Prostate gland (tissue), 2 donors: ENCODE measurements around the gene STX16.

ENCODE experiments used
- POLR2A ChIP-seq: fragments of 450-650 bp; IDR thresholded peaks from one replicate; pipeline ENCODE4 v1.6.1; 2016; ENCODE audit warnings: antibody characterized with exemption, mild to moderate bottlenecking
- TF ChIP-seq, protein P1 (sequence below), 4 experiments: fragments of 200-600 bp in 2 of 4; fragments of 450-650 bp in 2 of 4; sonication (generic) in 2 of 4; IDR thresholded peaks; 1 replicate in 3 of 4; 2 replicates in 1 of 4; pipeline ENCODE4 v1.5.1; 2016 to 2019; ENCODE audit warnings: antibody characterized with exemption in 4 of 4, mild to moderate bottlenecking in 2 of 4, moderate library complexity in 2 of 4

DNA sequence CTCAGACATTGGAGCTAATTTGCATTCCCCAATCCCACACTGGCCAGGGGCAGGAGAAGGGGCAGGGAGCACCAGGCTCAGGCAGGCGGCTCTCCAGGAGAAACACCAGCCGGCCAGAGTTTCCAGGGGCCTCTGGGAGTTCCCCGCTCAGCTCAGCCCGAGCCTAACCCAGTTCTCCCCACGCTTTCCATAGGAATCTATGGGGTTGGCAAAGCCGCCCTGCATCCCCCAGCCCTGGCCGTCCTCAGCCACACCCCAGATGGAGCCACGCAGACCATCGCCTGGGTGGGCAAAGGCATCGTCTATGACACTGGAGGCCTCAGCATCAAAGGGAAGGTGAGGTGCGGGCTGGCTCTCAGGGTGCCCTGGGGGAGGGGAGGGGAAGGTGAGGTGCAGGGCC is 49.7 kb downstream of the STX16 start:
- TF ChIP-seq, protein P1, sequence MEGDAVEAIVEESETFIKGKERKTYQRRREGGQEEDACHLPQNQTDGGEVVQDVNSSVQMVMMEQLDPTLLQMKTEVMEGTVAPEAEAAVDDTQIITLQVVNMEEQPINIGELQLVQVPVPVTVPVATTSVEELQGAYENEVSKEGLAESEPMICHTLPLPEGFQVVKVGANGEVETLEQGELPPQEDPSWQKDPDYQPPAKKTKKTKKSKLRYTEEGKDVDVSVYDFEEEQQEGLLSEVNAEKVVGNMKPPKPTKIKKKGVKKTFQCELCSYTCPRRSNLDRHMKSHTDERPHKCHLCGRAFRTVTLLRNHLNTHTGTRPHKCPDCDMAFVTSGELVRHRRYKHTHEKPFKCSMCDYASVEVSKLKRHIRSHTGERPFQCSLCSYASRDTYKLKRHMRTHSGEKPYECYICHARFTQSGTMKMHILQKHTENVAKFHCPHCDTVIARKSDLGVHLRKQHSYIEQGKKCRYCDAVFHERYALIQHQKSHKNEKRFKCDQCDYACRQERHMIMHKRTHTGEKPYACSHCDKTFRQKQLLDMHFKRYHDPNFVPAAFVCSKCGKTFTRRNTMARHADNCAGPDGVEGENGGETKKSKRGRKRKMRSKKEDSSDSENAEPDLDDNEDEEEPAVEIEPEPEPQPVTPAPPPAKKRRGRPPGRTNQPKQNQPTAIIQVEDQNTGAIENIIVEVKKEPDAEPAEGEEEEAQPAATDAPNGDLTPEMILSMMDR (IDR thresholded peaks at IDR 0.05) = no peak
- no peak for TF ChIP-seq POLR2A
